GM23338 (cell line): ENCODE data around the gene C10orf90. TPM values are rescaled to one million over a fixed set of nuclear protein-coding genes. Genes with fewer than 3 reads are reported as not detected.

Experiments
- ATAC-seq: fragments of 200-7000 bp; cut with Tn5 transposase; 3 replicates; pipeline ENCODE4 v1.9.1; 2020
- DNase-seq: peaks from one replicate; pipeline ENCODE4 v3.0.0-alpha.2; 2015; ENCODE audit warnings: low spot score
- H2AFZ ChIP-seq: fragments of 200-600 bp; sonication (generic); 2 replicates; pipeline ENCODE4 v1.8.0; 2016; ENCODE audit warnings: antibody characterized with exemption, mild to moderate bottlenecking, moderate library complexity
- H3F3A ChIP-seq: fragments of 200-600 bp; sonication (generic); replicated peaks from 2 replicates; pipeline ENCODE4 v1.8.0; 2017; ENCODE audit warnings: antibody characterized with exemption, mixed run types, low read depth
- H3K27ac ChIP-seq: fragments of 200-600 bp; sonication (generic); 2 replicates; pipeline ENCODE4 v1.6.1; 2016; ENCODE audit warnings: low read depth
- H3K27me3 ChIP-seq: fragments of 200-600 bp; sonication (generic); 2 replicates; pipeline ENCODE4 v1.8.0; 2016; ENCODE audit warnings: mild to moderate bottlenecking, mixed run types, moderate library complexity; ENCODE audit not compliant: insufficient read depth
- H3K36me3 ChIP-seq: fragments of 200-600 bp; sonication (generic); 2 replicates; pipeline ENCODE4 v1.8.0; 2016; ENCODE audit warnings: mild to moderate bottlenecking; ENCODE audit not compliant: insufficient read depth
- H3K4me1 ChIP-seq: fragments of 200-600 bp; sonication (generic); 2 replicates; pipeline ENCODE4 v1.8.0; 2016; ENCODE audit warnings: mild to moderate bottlenecking, moderate library complexity; ENCODE audit not compliant: insufficient read depth
- H3K4me2 ChIP-seq: fragments of 200-600 bp; sonication (generic); 2 replicates; pipeline ENCODE4 v1.7.1; 2017; ENCODE audit warnings: mixed run types
- H3K4me3 ChIP-seq: fragments of 200-600 bp; sonication (generic); 2 replicates; pipeline ENCODE4 v1.6.1; 2016; ENCODE audit warnings: mixed run types
- H3K79me2 ChIP-seq: fragments of 200-600 bp; sonication (generic); replicated peaks from 2 replicates; pipeline ENCODE4 v1.8.0; 2017; ENCODE audit warnings: mild to moderate bottlenecking; ENCODE audit not compliant: insufficient read depth
- H3K9me2 ChIP-seq: fragments of 200-600 bp; sonication (generic); 2 replicates; pipeline ENCODE4 v1.8.0; 2017; ENCODE audit not compliant: insufficient read depth
- H4K20me1 ChIP-seq: fragments of 200-600 bp; sonication (generic); replicated peaks from 2 replicates; pipeline ENCODE4 v1.8.0; 2017; ENCODE audit warnings: mild to moderate bottlenecking; ENCODE audit not compliant: insufficient read depth
- H3K27ac Mint-ChIP-seq: 2 replicates; pipeline ENCODE4 v1.8.0; 2020; ENCODE audit warnings: inconsistent platforms, mild to moderate bottlenecking, moderate library complexity, mixed read lengths
- H3K27me3 Mint-ChIP-seq: 3 replicates; pipeline ENCODE4 v1.8.0; 2022; ENCODE audit warnings: low read depth, mild to moderate bottlenecking, moderate library complexity, mixed read lengths, inconsistent platforms; ENCODE audit not compliant: insufficient read depth, poor library complexity
- H3K36me3 Mint-ChIP-seq: 3 replicates; pipeline ENCODE4 v1.8.0; 2021; ENCODE audit warnings: low read depth, mild to moderate bottlenecking, inconsistent platforms, moderate library complexity, mixed read lengths
- H3K4me1 Mint-ChIP-seq: 3 replicates; pipeline ENCODE4 v1.8.0; 2020; ENCODE audit warnings: mild to moderate bottlenecking, inconsistent platforms, mixed read lengths
- H3K4me3 Mint-ChIP-seq: 3 replicates; pipeline ENCODE4 v1.8.0; 2021; ENCODE audit warnings: moderate library complexity, mild to moderate bottlenecking, inconsistent platforms, mixed read lengths
- H3K9me3 Mint-ChIP-seq: 3 replicates; pipeline ENCODE4 v1.8.0; 2020; ENCODE audit warnings: moderate library complexity, mild to moderate bottlenecking, inconsistent platforms, mixed read lengths
- CREB1 ChIP-seq: fragments of 250-450 bp; sonication (Bioruptor Pico); IDR thresholded peaks from 2 replicates; pipeline ENCODE4 v1.5.0; 2020; ENCODE audit warnings: low read depth, mild to moderate bottlenecking, moderate library complexity
- EZH2phosphoT487 ChIP-seq: fragments of 200-600 bp; sonication (generic); IDR thresholded peaks from one replicate; pipeline ENCODE4 v1.8.1; 2018; ENCODE audit warnings: antibody characterized with exemption; ENCODE audit not compliant: unreplicated experiment
- NANOG ChIP-seq: IDR thresholded peaks from 2 replicates; pipeline ENCODE4 v1.6.1; 2016; ENCODE audit warnings: antibody characterized with exemption, borderline replicate concordance
- POLR2AphosphoS5 ChIP-seq: IDR thresholded peaks from 2 replicates; pipeline ENCODE4 v1.6.1; 2016; ENCODE audit warnings: antibody characterized with exemption, low read depth
- REST ChIP-seq: IDR thresholded peaks from one replicate; pipeline ENCODE4 v1.6.1; 2018; ENCODE audit warnings: antibody characterized with exemption; ENCODE audit not compliant: unreplicated experiment
- ZNF114 ChIP-seq: fragments of 250-450 bp; sonication (Bioruptor Pico); IDR thresholded peaks from 2 replicates; pipeline ENCODE4 v1.5.0; 2020; ENCODE audit warnings: mild to moderate bottlenecking, moderate library complexity
- ZNF331 ChIP-seq: fragments of 250-450 bp; sonication (Bioruptor Pico); IDR thresholded peaks from 2 replicates; pipeline ENCODE4 v1.5.0; 2020; ENCODE audit warnings: low read depth, mild to moderate bottlenecking, moderate library complexity
- polyA plus RNA-seq: library from polyadenylated mRNA; unstranded; fragments of >200 nt; fragmentation: Nextera tagmentation; extraction: Ambion mirVana; gene quantifications from 2 replicates; pipeline ENCODE4 v1.2.1, GENCODE V29; 2016
- total RNA-seq: library from RNA; depleted of rRNA; stranded (reverse); fragments of >200 nt; shearing (Covaris generic); gene quantifications from 2 replicates; pipeline ENCODE4 v1.2.3, GENCODE V29; 2014
- TF ChIP-seq, protein P1 (sequence below), 2 experiments: fragments of 200-600 bp in 1 of 2; sonication (generic) in 1 of 2; conservative IDR thresholded peaks; 2 replicates each; pipeline versions ENCODE4 v1.5.1 to v1.6.1; 2016 to 2017; ENCODE audit warnings: antibody characterized with exemption in 2 of 2, low read depth in 2 of 2, mild to moderate bottlenecking in 2 of 2, moderate library complexity in 1 of 2
- TF ChIP-seq, protein P2 (sequence below): IDR thresholded peaks from 2 replicates; pipeline ENCODE4 v1.6.1; 2016; ENCODE audit warnings: antibody characterized with exemption

C10orf90 gene
- total and polyA plus RNA-seq, 2 experiments from 2014 or later: 0.76 to 0.97 TPM

- TF ChIP-seq, protein P1, sequence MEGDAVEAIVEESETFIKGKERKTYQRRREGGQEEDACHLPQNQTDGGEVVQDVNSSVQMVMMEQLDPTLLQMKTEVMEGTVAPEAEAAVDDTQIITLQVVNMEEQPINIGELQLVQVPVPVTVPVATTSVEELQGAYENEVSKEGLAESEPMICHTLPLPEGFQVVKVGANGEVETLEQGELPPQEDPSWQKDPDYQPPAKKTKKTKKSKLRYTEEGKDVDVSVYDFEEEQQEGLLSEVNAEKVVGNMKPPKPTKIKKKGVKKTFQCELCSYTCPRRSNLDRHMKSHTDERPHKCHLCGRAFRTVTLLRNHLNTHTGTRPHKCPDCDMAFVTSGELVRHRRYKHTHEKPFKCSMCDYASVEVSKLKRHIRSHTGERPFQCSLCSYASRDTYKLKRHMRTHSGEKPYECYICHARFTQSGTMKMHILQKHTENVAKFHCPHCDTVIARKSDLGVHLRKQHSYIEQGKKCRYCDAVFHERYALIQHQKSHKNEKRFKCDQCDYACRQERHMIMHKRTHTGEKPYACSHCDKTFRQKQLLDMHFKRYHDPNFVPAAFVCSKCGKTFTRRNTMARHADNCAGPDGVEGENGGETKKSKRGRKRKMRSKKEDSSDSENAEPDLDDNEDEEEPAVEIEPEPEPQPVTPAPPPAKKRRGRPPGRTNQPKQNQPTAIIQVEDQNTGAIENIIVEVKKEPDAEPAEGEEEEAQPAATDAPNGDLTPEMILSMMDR (conservative IDR thresholded peaks at IDR 0.05; ENCODE audit: low read depth in 2 of 2): no peak
- TF ChIP-seq CREB1 (CRISPR knock-in tag) (no peak), EZH2phosphoT487 (no peak), NANOG (no peak)
Observed at GRCh38 chr10:126468467-126468866, 202.0 kb downstream of the C10orf90 start (continued).

DNA sequence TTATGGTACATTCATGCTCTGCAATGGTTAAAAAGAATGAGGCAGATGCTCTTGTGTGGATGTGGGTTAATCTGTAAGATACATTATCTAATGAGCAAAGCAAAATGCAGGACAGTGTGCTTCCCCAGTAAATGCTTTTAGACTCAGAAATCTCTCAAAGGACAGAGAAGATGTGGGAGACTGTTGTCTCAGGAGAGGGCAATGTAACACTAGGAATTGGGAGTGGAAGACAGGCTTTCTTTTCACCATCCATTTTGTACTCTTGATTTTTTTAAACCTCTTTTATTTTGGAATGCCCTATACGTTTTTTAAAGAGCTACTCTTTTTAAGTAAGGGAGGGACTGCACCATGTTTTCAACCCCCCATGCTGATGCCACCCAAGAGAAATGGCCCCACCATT, 204.7 kb downstream of the C10orf90 start:
- no peaks in the 10 kb centered on the region for H3K36me3 Mint-ChIP-seq
- H3K4me2 ChIP-seq: no peak overlapping the region
- peaks cover 8% of the 10 kb centered on the region for H3K9me2 ChIP-seq
- H4K20me1 ChIP-seq: no peaks in the 10 kb centered on the region
- no peak overlapping the region for H3K4me3 Mint-ChIP-seq
- H3K4me1 ChIP-seq: no peaks in the 10 kb centered on the region
- no peak overlapping the region for H2AFZ ChIP-seq
- no peaks in the 10 kb centered on the region for H3K79me2 ChIP-seq
- H3K27ac Mint-ChIP-seq: no peak overlapping the region
- H3K27me3 Mint-ChIP-seq: peaks cover 2% of the 10 kb centered on the region
- TF ChIP-seq REST: no peak
- TF ChIP-seq, protein P2, sequence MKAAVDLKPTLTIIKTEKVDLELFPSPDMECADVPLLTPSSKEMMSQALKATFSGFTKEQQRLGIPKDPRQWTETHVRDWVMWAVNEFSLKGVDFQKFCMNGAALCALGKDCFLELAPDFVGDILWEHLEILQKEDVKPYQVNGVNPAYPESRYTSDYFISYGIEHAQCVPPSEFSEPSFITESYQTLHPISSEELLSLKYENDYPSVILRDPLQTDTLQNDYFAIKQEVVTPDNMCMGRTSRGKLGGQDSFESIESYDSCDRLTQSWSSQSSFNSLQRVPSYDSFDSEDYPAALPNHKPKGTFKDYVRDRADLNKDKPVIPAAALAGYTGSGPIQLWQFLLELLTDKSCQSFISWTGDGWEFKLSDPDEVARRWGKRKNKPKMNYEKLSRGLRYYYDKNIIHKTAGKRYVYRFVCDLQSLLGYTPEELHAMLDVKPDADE: no peak
- no peak for TF ChIP-seq ZNF114
- H3K9me3 Mint-ChIP-seq: no peaks in the 10 kb centered on the region; the same call in 2 of the 3 replicates
- no peak for DNase-seq
- no peak for ATAC-seq
- H3K4me3 ChIP-seq: no peak overlapping the region
- H3K36me3 ChIP-seq: no peaks in the 10 kb centered on the region
- no peak overlapping the region for H3K27ac ChIP-seq
- H3K4me1 Mint-ChIP-seq: peaks cover under 1% of the 10 kb centered on the region
- H3K27me3 ChIP-seq: no peaks in the 10 kb centered on the region
- no peaks in the 10 kb centered on the region for H3F3A ChIP-seq

DNA sequence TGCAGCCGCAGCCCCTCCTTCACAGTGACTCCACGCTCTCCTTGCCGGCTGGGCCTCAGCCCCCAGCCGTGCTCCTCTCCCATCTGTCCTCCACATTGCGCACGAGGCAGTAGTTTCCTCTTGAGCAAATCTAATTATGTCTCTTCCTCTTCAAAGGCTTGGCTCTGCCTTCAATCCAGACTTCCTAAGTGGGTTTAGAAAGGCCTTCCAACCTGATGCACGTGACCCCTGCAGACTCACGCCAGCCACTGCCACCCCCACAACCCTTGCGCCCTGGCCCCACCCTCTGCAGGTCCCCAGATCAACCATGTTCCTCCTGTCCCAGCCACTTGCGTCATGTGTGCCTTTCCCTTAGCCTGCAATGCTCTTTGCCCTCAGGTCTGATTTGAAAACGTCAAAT, 207.2 kb downstream of the C10orf90 start:
- H3K9me3 Mint-ChIP-seq: no peaks in the 10 kb centered on the region; the same call in 2 of the 3 replicates
- Histone ChIP-seq H3K4me1 (no peaks in the 10 kb centered on the region), H3K9me2 (peaks cover 10% of the 10 kb centered on the region; the same call in 1 of the 2 replicates), H3K4me2 (no peak overlapping the region), H3K27ac (no peak overlapping the region), H3K27me3 (no peaks in the 10 kb centered on the region), H2AFZ (no peak overlapping the region), H3K4me3 (no peak overlapping the region), H3F3A (no peaks in the 10 kb centered on the region), H3K79me2 (no peaks in the 10 kb centered on the region), H3K36me3 (no peaks in the 10 kb centered on the region), H4K20me1 (no peaks in the 10 kb centered on the region)
- H3K27ac Mint-ChIP-seq: no peak overlapping the region
- no peak overlapping the region for H3K4me3 Mint-ChIP-seq
- H3K4me1 Mint-ChIP-seq: no peaks in the 10 kb centered on the region; the same call in 2 of the 3 replicates
- no peak for DNase-seq
- TF ChIP-seq CREB1 (CRISPR knock-in tag) (no peak), POLR2AphosphoS5 (no peak), ZNF331 (no peak), ZNF114 (no peak)
- no peaks in the 10 kb centered on the region for H3K36me3 Mint-ChIP-seq
- no peak for ATAC-seq
- peaks cover 2% of the 10 kb centered on the region for H3K27me3 Mint-ChIP-seq
